Astrocyte (in vitro differentiated cells and primary cell): Measurements from ENCODE around the gene IMPA2.

ENCODE experiments used
- CTCF ChIP-seq: IDR thresholded peaks from 2 replicates; pipeline ENCODE4 v1.5.1; 2011; ENCODE audit warnings: low read depth, mild to moderate bottlenecking, inconsistent platforms, low read length, moderate library complexity; ENCODE audit not compliant: insufficient read depth
- EZH2 ChIP-seq: IDR thresholded peaks from 2 replicates; pipeline ENCODE4 v1.6.1; 2012; ENCODE audit warnings: mild to moderate bottlenecking, low read length, inconsistent platforms; ENCODE audit not compliant: insufficient read depth

GRCh38 chr18:12008181-12008767 is 27.0 kb downstream of the IMPA2 start:
- no peak for TF ChIP-seq CTCF
- no peak for TF ChIP-seq EZH2
